BJ (cell line): ENCODE data around the gene RAB38. TPM values are rescaled to one million over a fixed set of nuclear protein-coding genes. Genes with fewer than 3 reads are reported as not detected.

Experiments used
- CTCF ChIA-PET: fragments of 350-600 bp; formaldehyde crosslinking; extraction: SDS; loops from one replicate; lab custom pipeline; 2021; ENCODE audit warnings: antibody characterized with exemption, inconsistent platforms; lab: Yijun Ruan, JAX
- POLR2A ChIA-PET: fragments of 300-600 bp; sonication (Branson Sonifier 250); formaldehyde crosslinking; extraction: SDS; loops from one replicate; lab custom pipeline; 2021; ENCODE audit warnings: antibody characterized with exemption; lab: Charles Lee
- DNase-seq: peaks from one replicate; pipeline ENCODE4 v3.0.0-alpha.2; 2011; ENCODE audit warnings: low read depth
- H3K27me3 ChIP-seq: 2 replicates; pipeline ENCODE4 v1.6.0; 2011; ENCODE audit warnings: low read length; ENCODE audit not compliant: control insufficient read depth, insufficient read depth
- H3K36me3 ChIP-seq: 2 replicates; pipeline ENCODE4 v1.5.1; 2011; ENCODE audit warnings: low read length; ENCODE audit not compliant: control insufficient read depth, insufficient read depth
- H3K4me3 ChIP-seq: 2 replicates; pipeline ENCODE4 v1.5.1; 2011; ENCODE audit warnings: low read depth, mild to moderate bottlenecking, control low read depth, low read length
- CTCF ChIP-seq: IDR thresholded peaks from 2 replicates; pipeline ENCODE4 v1.5.1; 2011; ENCODE audit warnings: low read depth, mild to moderate bottlenecking, control low read depth, inconsistent platforms, low read length, moderate library complexity; ENCODE audit not compliant: insufficient read depth
- polyA plus RNA-seq: library from polyadenylated mRNA; depleted of rRNA; stranded (reverse); fragments of >200 nt; gene quantifications from 2 replicates; pipeline ENCODE4 v1.2.3, GENCODE V29; 2011

RAB38 gene
- polyA plus RNA-seq, 1 experiment, result 4.9 TPM

GRCh38 chr11:88194990-88195389 is 19.7 kb upstream of the RAB38 start:
- DNase-seq, result no peak
- Histone ChIP-seq H3K36me3 (no peaks in the 10 kb centered on the region), H3K27me3 (no peaks in the 10 kb centered on the region), H3K4me3 (no peak overlapping the region)
- CTCF ChIA-PET, result interaction anchor here (0.6 to 0.9 kb wide), 2 partner anchors 19 to 37 kb away, joined by 3 read pairs; no protein-coding TSS in a partner anchor
- POLR2A ChIA-PET, result no interaction called here
- no peak for TF ChIP-seq CTCF

- Histone ChIP-seq H3K36me3 (no peaks in the 10 kb centered on the region), H3K27me3 (no peaks in the 10 kb centered on the region), H3K4me3 (no peak overlapping the region)
- ChIA-PET CTCF (no interaction called here), POLR2A (no interaction called here)
- no peak for DNase-seq
- TF ChIP-seq CTCF, result no peak
These were observed 18.0 kb upstream of the RAB38 start for GRCh38 chr11:88193278-88193677.

DNA sequence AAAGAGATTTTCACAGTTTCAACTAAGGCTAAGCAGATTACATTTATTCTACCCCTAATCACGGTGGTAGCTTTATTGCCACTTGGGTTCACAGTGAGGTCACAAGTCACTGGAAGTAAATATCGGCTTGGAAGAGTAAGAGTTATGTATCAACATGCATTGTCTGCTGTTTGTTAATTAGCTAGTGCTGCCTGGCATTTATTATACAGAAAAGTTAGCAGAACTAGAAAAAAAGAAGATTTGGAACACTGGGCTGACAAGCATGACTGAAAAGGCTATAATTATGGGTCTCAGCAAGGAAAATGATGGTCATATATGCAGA is 13.7 kb upstream of the RAB38 start:
- ChIA-PET POLR2A (no interaction called here), CTCF (no interaction called here)
- DNase-seq, result no peak
- H3K36me3 ChIP-seq, result no peaks in the 10 kb centered on the region
- TF ChIP-seq CTCF, result no peak
- no peak overlapping the region for H3K4me3 ChIP-seq
- H3K27me3 ChIP-seq, result no peaks in the 10 kb centered on the region

DNA sequence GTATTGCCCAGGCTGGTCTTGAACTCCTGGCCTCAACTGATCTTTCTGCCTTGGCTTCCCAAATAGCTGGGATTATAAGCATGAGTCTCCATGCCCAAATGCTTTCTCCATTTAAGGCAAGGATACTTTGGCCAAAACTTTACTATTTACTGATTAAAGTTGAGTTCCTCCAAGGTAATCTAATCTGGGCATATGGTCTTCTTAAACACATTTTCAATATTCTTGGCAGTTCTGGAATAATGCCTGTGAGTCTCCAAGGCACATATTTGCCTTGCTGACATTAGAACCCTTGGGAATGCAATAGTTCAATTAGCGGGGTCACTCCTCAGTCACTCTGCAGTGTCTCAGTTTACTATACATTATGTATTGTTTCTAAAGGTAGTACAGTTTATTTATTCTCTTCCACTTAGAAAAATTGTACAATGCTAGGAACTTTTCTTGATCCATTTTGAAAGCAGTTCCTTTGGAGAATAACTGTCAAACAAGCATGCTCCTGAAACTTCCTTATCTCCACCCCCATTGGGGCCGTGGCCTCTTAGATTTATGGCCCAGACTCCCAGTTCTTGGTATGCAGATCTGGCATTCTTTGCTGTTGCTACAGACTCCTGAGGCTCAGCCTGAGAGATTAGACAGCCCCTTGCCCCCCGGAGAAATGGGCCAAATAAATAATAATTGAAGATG is 13.1 kb upstream of the RAB38 start:
- Histone ChIP-seq H3K36me3 (no peaks in the 10 kb centered on the region), H3K27me3 (no peaks in the 10 kb centered on the region), H3K4me3 (no peak overlapping the region)
- DNase-seq, result no peak
- TF ChIP-seq CTCF, result no peak
- ChIA-PET CTCF (no interaction called here), POLR2A (no interaction called here)

GRCh38 chr11:88183233-88183632 is 8.0 kb upstream of the RAB38 start:
- DNase-seq, result no peak
- CTCF ChIA-PET, result no interaction called here
- Histone ChIP-seq H3K27me3 (0 out of 2 replicates have a peak, but pooled peaks cover 2% of the 10 kb centered on the region), H3K4me3 (no peak overlapping the region), H3K36me3 (no peaks in the 10 kb centered on the region)
- POLR2A ChIA-PET, result no interaction called here
- no peak for TF ChIP-seq CTCF
